Thyroid gland (tissue), 4 donors: ENCODE results near the gene UBA52.

ENCODE experiments used
- POLR2A ChIP-seq, 2 donors: fragments of 450-650 bp; IDR thresholded peaks; one replicate each; pipeline ENCODE4 v1.6.1; 2017; ENCODE audit warnings: antibody characterized with exemption in 2 of 2, mild to moderate bottlenecking in 2 of 2, moderate library complexity in 1 of 2
- TF ChIP-seq, protein P1 (sequence below), 6 experiments: fragments of 200-600 bp in 3 of 6; fragments of 450-650 bp in 3 of 6; sonication (generic) in 3 of 6; IDR thresholded peaks; one replicate each; pipeline ENCODE4 v1.5.1; 2016 to 2019; ENCODE audit warnings: antibody characterized with exemption in 6 of 6, mild to moderate bottlenecking in 2 of 6, inconsistent platforms in 1 of 6, moderate library complexity in 1 of 6

DNA sequence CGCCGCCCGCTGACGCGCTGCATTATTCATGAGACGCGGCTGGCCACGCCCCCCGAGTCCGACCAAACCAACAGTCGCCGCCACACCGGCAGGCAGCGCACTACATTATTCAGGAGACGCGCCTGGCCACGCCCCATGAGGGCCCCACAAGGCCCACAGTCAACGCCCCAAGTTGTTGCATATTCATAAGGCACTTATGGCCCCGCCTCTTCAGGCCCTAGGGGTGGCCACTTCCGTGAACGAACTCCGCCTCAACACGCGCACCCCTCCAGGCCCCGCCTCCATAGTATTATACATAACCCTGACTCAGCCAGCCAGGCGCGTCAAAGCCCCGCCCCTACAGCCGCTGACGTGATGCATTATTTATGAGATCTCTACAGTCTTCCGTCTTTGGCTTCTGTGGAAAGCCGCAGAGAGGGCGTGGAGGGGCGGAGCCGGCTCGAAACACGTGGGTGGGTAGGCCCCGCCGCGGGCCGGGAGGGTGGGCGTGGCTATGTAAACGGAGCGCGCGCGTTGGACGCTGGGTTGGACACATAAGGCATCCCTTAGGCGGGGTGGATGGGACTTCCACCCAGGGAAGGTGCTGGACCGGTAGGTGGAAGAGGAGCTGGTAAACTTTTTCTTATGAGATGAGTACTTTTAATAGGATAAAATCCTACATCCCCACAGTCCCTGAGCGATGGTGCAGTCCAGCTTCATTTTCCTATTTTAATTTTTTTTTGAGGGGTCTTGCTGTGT is 49.4 kb upstream of the UBA52 start:
- TF ChIP-seq, protein P1, sequence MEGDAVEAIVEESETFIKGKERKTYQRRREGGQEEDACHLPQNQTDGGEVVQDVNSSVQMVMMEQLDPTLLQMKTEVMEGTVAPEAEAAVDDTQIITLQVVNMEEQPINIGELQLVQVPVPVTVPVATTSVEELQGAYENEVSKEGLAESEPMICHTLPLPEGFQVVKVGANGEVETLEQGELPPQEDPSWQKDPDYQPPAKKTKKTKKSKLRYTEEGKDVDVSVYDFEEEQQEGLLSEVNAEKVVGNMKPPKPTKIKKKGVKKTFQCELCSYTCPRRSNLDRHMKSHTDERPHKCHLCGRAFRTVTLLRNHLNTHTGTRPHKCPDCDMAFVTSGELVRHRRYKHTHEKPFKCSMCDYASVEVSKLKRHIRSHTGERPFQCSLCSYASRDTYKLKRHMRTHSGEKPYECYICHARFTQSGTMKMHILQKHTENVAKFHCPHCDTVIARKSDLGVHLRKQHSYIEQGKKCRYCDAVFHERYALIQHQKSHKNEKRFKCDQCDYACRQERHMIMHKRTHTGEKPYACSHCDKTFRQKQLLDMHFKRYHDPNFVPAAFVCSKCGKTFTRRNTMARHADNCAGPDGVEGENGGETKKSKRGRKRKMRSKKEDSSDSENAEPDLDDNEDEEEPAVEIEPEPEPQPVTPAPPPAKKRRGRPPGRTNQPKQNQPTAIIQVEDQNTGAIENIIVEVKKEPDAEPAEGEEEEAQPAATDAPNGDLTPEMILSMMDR (IDR thresholded peaks at IDR 0.05) = peak in 2 of 6 experiments; percentile 11
- TF ChIP-seq POLR2A (IDR thresholded peaks at IDR 0.05) = peak in 1 of 2 donors; percentile 17
